BLaER1 (cell line): Measurements from ENCODE around the gene RIOK1.
A peak's percentile ranks its signal among the peaks of the same experiment; 100 is the strongest.
"Not testable (repeated sequence)": the region's sequence is repeated elsewhere in the genome, so short reads cannot be mapped to it uniquely, and the experiment has no call there.

Experiments used
- H3K27ac ChIP-seq: shearing (Covaris generic); formaldehyde crosslinking; 2 replicates; pipeline ENCODE4 v1.8.1; 2022
- H3K27me3 ChIP-seq: shearing (Covaris generic); formaldehyde crosslinking; 2 replicates; pipeline ENCODE4 v1.8.1; 2022
- H3K36me3 ChIP-seq: shearing (Covaris generic); formaldehyde crosslinking; 2 replicates; pipeline ENCODE4 v1.8.1; 2022
- H3K4me1 ChIP-seq: shearing (Covaris generic); formaldehyde crosslinking; 2 replicates; pipeline ENCODE4 v1.8.1; 2022
- H3K4me2 ChIP-seq: shearing (Covaris generic); formaldehyde crosslinking; 2 replicates; pipeline ENCODE4 v1.8.1; 2022
- H3K4me3 ChIP-seq: shearing (Covaris generic); formaldehyde crosslinking; 2 replicates; pipeline ENCODE4 v1.8.1; 2022
- H3K9ac ChIP-seq: shearing (Covaris generic); formaldehyde crosslinking; 2 replicates; pipeline ENCODE4 v1.8.1; 2022
- H3K9me3 ChIP-seq: shearing (Covaris generic); formaldehyde crosslinking; 2 replicates; pipeline ENCODE4 v1.8.1; 2022
- H4K20me1 ChIP-seq: shearing (Covaris generic); formaldehyde crosslinking; 2 replicates; pipeline ENCODE4 v1.8.1; 2022
- Cebpa-rat ChIP-seq: shearing (Covaris generic); IDR thresholded peaks from 2 replicates; pipeline ENCODE4 v1.8.1; 2022

The RIOK1 gene

DNA sequence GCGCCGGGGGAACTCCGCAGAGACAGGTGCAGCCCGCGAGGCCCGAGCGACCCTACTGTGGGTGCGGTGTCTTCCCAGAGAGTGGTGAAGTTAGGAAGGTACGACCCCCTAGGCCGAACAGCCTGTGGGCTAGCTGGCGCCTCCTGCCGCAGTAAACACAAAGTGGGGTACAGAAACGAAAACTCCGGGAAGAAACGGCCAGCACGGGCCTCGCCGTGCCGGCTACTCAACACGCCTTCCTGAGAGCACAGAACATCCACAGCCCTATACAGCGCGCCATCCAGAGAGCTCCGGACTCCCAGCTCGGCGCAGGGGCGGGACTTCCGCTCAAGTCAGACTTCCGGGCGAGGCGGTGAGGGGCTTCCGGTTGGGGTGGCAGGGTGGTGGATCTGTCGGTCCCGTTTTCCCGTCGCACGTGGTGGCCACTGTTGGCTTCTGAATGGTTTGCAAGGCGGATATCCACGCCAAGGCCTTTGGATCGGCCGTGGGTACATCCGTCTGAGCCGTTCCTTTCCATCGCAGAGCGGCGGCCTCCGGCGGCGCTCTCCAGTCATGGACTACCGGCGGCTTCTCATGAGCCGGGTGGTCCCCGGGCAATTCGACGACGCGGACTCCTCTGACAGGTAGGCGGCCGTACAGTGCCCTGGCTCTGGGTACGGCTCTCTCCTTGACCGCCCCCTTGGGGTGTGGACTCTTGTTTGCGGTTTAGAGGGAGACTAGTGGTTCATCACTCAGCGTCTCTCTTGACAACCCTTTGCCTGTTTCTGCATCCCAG is at the start of gene RIOK1, which contains the start of gene CAGE1:
TSS of gene RIOK1 (plus strand) at position 358 of the 775 bp plus-strand sequence. CDS start at position 553, 195 bp downstream.
TSS of gene CAGE1 (minus strand) at position 292 of the 775 bp plus-strand sequence. CDS start 2,569 bp downstream, outside the sequence.
- no peak for TF ChIP-seq Cebpa-rat
- Histone ChIP-seq H3K4me2 (peak within 1 kb of the TSS; percentile 87), H3K27ac (peak within 1 kb of the TSS; percentile 82), H3K4me3 (peak within 1 kb of the TSS; percentile 77), H3K4me1 (peaks cover 33% of the 10 kb centered on the region), H3K9ac (peak within 1 kb of the TSS; percentile 79), H3K9me3 (no peaks in the 10 kb centered on the region), H4K20me1 (peaks cover 32% of the 10 kb centered on the region), H3K27me3 (no peaks in the 10 kb centered on the region), H3K36me3 (peaks cover 16% of the 10 kb centered on the region)

DNA sequence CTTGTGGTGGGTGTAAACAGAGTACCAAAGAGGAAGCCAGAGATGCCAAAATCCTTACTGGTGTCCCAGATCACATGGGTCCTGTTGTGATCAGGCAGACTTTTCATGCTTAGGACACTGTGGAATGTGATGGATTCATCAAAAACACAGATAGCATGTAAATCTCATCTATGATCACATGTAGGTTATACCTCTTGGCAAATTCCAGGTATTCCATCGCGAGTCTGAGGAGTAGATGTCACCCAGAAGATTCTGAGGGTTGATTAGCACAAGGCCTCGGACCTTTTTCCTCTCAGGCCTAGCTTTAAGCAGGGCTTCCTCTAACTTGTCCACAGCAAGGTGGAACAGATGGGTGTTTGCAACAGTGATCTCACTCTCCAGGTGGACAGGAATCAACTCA is 48.3 kb upstream of the RIOK1 start:
- Histone ChIP-seq H3K27ac (no peak overlapping the region), H3K36me3 (no peaks in the 10 kb centered on the region), H3K27me3 (no peaks in the 10 kb centered on the region), H3K4me3 (no peak overlapping the region), H3K4me1 (peaks cover 25% of the 10 kb centered on the region), H3K9me3 (peaks cover 7% of the 10 kb centered on the region), H4K20me1 (no peaks in the 10 kb centered on the region), H3K9ac (no peak overlapping the region), H3K4me2 (no peak overlapping the region; the same call in 1 of the 2 replicates)
- no peak for TF ChIP-seq Cebpa-rat

- 0 out of 2 replicates have a peak overlapping the region, but pooled peaks have one; percentile 28 for H3K27ac ChIP-seq
- no peaks in the 10 kb centered on the region for H3K36me3 ChIP-seq
- H3K27me3 ChIP-seq: no peaks in the 10 kb centered on the region
- H3K4me1 ChIP-seq: peaks cover 25% of the 10 kb centered on the region
- peak overlapping the region; percentile 57 for H3K4me2 ChIP-seq
- H3K4me3 ChIP-seq: no peak overlapping the region
- H3K9me3 ChIP-seq: peaks cover 10% of the 10 kb centered on the region
- no peak overlapping the region for H3K9ac ChIP-seq
- no peak for TF ChIP-seq Cebpa-rat
- no peaks in the 10 kb centered on the region for H4K20me1 ChIP-seq
Observed at GRCh38 chr6:7341989-7342742, 47.4 kb upstream of the RIOK1 start.

- Histone ChIP-seq H3K4me1 (peaks cover 25% of the 10 kb centered on the region), H4K20me1 (no peaks in the 10 kb centered on the region), H3K9ac (no peak overlapping the region), H3K4me3 (no peak overlapping the region), H3K9me3 (peaks cover 14% of the 10 kb centered on the region), H3K4me2 (no peak overlapping the region), H3K27ac (peak overlapping the region; percentile 22; the same call in 1 of the 2 replicates), H3K27me3 (no peaks in the 10 kb centered on the region), H3K36me3 (no peaks in the 10 kb centered on the region)
- no peak for TF ChIP-seq Cebpa-rat
Observed at GRCh38 chr6:7343546-7344475, 45.8 kb upstream of the RIOK1 start.

DNA sequence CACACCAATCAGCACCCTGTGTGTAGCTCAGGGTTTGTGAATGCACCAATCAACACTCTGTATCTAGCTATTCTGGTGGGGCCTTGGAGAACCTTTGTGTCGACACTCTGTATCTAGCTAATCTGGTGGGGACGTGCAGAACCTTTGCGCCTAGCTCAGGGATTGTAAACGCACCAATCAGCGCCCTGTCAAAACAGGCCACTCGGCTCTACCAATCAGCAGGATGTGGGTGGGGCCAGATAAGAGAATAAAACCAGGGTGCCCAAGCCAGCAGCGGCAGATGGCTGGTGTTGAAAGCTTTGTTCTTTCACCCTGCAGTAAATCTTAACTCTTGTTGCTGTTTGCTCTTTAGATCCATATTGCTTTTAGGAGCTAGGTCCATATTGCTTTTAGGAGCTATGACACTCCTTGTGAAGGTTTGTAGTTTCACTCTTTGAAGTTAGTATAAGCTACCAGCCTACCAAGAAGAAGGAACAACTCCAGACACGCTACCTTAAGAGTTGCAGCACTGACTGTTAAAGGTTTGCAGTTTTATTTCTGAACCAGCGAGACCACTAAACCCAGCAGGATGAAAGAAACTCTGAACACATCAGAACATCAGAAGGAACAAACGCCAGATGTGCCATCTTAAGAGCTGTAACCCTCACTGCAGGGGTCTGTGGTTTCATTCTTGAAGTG is 44.7 kb upstream of the RIOK1 start:
- not testable (repeated sequence) for H3K9ac ChIP-seq, H3K36me3 ChIP-seq, H4K20me1 ChIP-seq, H3K27me3 ChIP-seq, H3K4me3 ChIP-seq
- Histone ChIP-seq H3K4me1 (peaks cover 25% of the 10 kb centered on the region), H3K4me2 (peak overlapping the region; percentile 42), H3K9me3 (peaks cover 14% of the 10 kb centered on the region), H3K27ac (0 out of 2 replicates have a peak overlapping the region, but pooled peaks have one; percentile 20)

DNA sequence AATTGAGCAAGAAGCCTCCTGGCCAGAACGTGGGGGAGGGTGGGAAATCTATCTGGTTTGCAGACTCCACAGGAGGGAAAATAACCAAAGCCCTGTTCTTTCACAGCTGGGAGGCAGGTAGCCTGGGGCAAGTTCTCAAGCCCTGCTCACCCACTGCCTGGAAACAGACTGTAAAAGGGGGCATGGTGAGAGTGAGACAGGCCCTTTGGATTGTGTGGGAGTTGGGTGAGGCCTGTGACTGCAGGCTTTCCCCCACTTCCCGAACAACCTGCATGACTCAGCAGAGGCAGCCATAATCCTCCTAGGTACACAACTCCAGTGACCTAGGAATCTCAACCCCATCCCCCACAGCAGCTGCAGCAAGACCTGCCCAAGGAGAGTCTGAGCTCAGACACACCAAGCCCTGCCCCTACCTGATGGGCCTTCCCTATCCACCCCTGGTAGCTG is 42.0 kb upstream of the RIOK1 start:
- Histone ChIP-seq H3K4me1 (peaks cover 13% of the 10 kb centered on the region), H3K9me3 (peaks cover 14% of the 10 kb centered on the region)
- H3K36me3 ChIP-seq, H3K27ac ChIP-seq, H3K4me3 ChIP-seq, H4K20me1 ChIP-seq, H3K4me2 ChIP-seq, H3K9ac ChIP-seq, H3K27me3 ChIP-seq: not testable (repeated sequence)

DNA sequence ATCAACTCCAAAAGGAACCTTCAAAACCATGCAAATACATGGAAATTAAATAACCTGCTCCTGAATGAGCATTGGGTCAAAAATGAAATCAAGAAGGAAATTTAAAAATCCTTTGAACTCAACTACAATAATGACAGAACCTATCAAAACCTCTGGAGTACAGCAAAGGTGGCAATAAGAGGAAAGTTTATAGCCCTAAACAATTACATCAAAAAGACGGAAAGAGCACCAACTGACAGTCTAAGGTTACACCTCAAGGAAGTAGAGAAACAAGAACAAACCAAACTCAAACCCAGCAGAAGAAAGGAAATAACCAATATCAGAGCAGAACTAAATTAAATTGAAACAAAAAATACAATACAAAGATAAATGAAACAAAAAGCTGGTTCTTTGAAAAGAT is 39.0 kb upstream of the RIOK1 start:
- not testable (repeated sequence) for H3K27me3 ChIP-seq, H3K36me3 ChIP-seq, H3K9ac ChIP-seq

GRCh38 chr6:7351916-7352315 is 37.7 kb upstream of the RIOK1 start:
- not testable (repeated sequence) for H4K20me1 ChIP-seq, H3K9ac ChIP-seq, H3K4me3 ChIP-seq, H3K9me3 ChIP-seq, H3K4me2 ChIP-seq, H3K36me3 ChIP-seq, H3K4me1 ChIP-seq, H3K27me3 ChIP-seq, H3K27ac ChIP-seq

More for the DNA sequence above, 39.0 kb upstream of the RIOK1 start:
- H3K4me2 ChIP-seq, H3K4me3 ChIP-seq, H3K27ac ChIP-seq, H3K9me3 ChIP-seq, H4K20me1 ChIP-seq, H3K4me1 ChIP-seq: not testable (repeated sequence)

DNA sequence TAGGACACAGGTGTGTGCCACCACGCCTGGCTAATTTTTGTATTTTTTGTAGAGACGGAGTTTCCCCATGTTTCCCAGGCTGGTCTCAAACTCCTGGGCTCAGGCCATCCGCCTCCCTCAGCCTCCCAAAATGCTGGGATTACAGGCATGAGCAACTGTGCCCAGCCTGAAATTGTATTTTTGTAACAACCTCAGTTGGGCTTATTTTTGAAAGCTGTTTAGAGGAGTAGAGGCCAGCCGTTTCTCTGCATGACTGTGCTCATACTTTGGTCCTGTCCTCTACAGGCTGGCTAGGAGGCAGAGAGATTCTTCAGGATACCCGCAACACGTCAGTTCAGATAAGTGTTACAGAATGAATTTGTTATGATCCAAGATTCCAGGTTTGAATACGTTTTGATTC is 22.2 kb upstream of the RIOK1 start:
- Histone ChIP-seq H3K4me2 (no peak overlapping the region), H3K4me1 (no peaks in the 10 kb centered on the region), H3K27ac (no peak overlapping the region), H3K9me3 (no peaks in the 10 kb centered on the region), H3K27me3 (no peaks in the 10 kb centered on the region), H3K4me3 (no peak overlapping the region), H3K9ac (no peak overlapping the region), H3K36me3 (no peaks in the 10 kb centered on the region), H4K20me1 (no peaks in the 10 kb centered on the region)
- no peak for TF ChIP-seq Cebpa-rat
